HepG2 (cell line): ENCODE measurements around the gene CES2. TPM values are rescaled to one million over a fixed set of nuclear protein-coding genes. Genes with fewer than 3 reads are reported as not detected.

ENCODE experiments used
- polyA plus RNA-seq, 8 experiments: library from polyadenylated mRNA; depleted of rRNA in 3 of 8; stranded (reverse) in 7 of 8; unstranded in 1 of 8; fragments of >200 nt; fragmentation: Illumina TruSeq in 4 of 8; extraction: Trizol in 4 of 8; gene quantifications; 2 replicates each; pipeline versions ENCODE4 v1.2.1 to v1.2.3, GENCODE V29; 2011 to 2016; ENCODE audit warnings: low read depth in 4 of 8, missing spikeins in 1 of 8, mixed read lengths in 1 of 8; ENCODE audit not compliant: insufficient read depth in 1 of 8
- total RNA-seq, 5 experiments: library from RNA; depleted of rRNA; stranded (reverse); fragments of >200 nt; fragmentation: Illumina TruSeq; extraction: Trizol; gene quantifications; 2 replicates each; pipeline ENCODE4 v1.2.3, GENCODE V29; 2016; ENCODE audit warnings: low read depth in 1 of 5
- TF ChIP-seq, protein P1 (sequence below): sonication (generic); formaldehyde crosslinking; IDR thresholded peaks from 2 replicates; pipeline ENCODE4 v1.4.0; 2020; ENCODE audit warnings: missing genetic modification reagents, borderline replicate concordance
- TF ChIP-seq, protein P2 (sequence below): sonication (generic); formaldehyde crosslinking; IDR thresholded peaks from 2 replicates; pipeline ENCODE4 v1.9.0; 2022; ENCODE audit warnings: missing genetic modification reagents, mild to moderate bottlenecking, borderline replicate concordance
- TF ChIP-seq, protein P3 (sequence below): sonication (generic); formaldehyde crosslinking; IDR thresholded peaks from one replicate; pipeline ENCODE4 v1.5.1; 2020; ENCODE audit warnings: mild to moderate bottlenecking, missing genetic modification reagents; ENCODE audit errors: not compliant biosample characterization

Gene CES2
- total and polyA plus RNA-seq, 2 of the 13 experiments (the other 11 are each of a cell fraction or from before 2014, with no cell fraction given): 50.6 to 63.8 TPM

DNA sequence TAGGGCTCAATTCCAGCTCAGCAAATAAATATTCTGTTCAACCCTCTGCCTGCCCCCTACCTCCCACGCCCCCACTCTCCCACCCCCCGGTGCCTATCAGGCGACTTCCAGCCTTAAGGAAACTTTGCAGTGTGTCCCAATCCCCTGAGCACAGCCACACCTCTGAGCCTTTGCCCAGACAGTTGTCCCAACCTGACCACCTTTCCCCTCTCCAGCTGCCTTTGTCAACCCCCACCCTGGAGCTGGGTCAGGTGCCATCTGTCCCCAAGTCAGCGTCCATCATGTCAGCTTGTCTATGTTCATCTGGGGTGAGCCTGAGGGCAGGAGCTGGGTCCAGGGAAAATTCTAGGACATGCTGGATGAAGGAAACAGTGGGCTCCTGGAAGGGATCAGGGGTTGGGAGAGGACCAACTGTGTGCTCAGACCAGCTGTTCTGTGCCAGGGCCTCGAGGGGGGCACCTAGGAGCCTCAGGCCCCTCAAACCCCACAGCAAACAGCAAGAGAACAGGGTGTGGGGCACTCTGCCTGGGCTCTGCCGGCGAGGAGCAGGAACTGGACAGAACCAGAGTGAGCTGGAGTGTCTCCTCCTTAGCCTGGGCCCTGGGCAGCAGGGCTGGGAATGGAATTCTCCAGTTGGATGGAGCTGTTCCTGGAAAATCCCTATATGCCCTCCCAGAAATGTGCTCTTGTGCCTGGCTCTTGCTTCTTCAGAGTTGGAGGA, 34.4 kb upstream of the CES2 start (continued):
- TF ChIP-seq, protein P1, sequence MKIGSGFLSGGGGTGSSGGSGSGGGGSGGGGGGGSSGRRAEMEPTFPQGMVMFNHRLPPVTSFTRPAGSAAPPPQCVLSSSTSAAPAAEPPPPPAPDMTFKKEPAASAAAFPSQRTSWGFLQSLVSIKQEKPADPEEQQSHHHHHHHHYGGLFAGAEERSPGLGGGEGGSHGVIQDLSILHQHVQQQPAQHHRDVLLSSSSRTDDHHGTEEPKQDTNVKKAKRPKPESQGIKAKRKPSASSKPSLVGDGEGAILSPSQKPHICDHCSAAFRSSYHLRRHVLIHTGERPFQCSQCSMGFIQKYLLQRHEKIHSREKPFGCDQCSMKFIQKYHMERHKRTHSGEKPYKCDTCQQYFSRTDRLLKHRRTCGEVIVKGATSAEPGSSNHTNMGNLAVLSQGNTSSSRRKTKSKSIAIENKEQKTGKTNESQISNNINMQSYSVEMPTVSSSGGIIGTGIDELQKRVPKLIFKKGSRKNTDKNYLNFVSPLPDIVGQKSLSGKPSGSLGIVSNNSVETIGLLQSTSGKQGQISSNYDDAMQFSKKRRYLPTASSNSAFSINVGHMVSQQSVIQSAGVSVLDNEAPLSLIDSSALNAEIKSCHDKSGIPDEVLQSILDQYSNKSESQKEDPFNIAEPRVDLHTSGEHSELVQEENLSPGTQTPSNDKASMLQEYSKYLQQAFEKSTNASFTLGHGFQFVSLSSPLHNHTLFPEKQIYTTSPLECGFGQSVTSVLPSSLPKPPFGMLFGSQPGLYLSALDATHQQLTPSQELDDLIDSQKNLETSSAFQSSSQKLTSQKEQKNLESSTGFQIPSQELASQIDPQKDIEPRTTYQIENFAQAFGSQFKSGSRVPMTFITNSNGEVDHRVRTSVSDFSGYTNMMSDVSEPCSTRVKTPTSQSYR (CRISPR knock-in tag): no peak
- TF ChIP-seq, protein P2, sequence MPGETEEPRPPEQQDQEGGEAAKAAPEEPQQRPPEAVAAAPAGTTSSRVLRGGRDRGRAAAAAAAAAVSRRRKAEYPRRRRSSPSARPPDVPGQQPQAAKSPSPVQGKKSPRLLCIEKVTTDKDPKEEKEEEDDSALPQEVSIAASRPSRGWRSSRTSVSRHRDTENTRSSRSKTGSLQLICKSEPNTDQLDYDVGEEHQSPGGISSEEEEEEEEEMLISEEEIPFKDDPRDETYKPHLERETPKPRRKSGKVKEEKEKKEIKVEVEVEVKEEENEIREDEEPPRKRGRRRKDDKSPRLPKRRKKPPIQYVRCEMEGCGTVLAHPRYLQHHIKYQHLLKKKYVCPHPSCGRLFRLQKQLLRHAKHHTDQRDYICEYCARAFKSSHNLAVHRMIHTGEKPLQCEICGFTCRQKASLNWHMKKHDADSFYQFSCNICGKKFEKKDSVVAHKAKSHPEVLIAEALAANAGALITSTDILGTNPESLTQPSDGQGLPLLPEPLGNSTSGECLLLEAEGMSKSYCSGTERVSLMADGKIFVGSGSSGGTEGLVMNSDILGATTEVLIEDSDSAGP: 0 out of 2 replicates have a peak, but pooled peaks have one; percentile 25
- TF ChIP-seq, protein P3, sequence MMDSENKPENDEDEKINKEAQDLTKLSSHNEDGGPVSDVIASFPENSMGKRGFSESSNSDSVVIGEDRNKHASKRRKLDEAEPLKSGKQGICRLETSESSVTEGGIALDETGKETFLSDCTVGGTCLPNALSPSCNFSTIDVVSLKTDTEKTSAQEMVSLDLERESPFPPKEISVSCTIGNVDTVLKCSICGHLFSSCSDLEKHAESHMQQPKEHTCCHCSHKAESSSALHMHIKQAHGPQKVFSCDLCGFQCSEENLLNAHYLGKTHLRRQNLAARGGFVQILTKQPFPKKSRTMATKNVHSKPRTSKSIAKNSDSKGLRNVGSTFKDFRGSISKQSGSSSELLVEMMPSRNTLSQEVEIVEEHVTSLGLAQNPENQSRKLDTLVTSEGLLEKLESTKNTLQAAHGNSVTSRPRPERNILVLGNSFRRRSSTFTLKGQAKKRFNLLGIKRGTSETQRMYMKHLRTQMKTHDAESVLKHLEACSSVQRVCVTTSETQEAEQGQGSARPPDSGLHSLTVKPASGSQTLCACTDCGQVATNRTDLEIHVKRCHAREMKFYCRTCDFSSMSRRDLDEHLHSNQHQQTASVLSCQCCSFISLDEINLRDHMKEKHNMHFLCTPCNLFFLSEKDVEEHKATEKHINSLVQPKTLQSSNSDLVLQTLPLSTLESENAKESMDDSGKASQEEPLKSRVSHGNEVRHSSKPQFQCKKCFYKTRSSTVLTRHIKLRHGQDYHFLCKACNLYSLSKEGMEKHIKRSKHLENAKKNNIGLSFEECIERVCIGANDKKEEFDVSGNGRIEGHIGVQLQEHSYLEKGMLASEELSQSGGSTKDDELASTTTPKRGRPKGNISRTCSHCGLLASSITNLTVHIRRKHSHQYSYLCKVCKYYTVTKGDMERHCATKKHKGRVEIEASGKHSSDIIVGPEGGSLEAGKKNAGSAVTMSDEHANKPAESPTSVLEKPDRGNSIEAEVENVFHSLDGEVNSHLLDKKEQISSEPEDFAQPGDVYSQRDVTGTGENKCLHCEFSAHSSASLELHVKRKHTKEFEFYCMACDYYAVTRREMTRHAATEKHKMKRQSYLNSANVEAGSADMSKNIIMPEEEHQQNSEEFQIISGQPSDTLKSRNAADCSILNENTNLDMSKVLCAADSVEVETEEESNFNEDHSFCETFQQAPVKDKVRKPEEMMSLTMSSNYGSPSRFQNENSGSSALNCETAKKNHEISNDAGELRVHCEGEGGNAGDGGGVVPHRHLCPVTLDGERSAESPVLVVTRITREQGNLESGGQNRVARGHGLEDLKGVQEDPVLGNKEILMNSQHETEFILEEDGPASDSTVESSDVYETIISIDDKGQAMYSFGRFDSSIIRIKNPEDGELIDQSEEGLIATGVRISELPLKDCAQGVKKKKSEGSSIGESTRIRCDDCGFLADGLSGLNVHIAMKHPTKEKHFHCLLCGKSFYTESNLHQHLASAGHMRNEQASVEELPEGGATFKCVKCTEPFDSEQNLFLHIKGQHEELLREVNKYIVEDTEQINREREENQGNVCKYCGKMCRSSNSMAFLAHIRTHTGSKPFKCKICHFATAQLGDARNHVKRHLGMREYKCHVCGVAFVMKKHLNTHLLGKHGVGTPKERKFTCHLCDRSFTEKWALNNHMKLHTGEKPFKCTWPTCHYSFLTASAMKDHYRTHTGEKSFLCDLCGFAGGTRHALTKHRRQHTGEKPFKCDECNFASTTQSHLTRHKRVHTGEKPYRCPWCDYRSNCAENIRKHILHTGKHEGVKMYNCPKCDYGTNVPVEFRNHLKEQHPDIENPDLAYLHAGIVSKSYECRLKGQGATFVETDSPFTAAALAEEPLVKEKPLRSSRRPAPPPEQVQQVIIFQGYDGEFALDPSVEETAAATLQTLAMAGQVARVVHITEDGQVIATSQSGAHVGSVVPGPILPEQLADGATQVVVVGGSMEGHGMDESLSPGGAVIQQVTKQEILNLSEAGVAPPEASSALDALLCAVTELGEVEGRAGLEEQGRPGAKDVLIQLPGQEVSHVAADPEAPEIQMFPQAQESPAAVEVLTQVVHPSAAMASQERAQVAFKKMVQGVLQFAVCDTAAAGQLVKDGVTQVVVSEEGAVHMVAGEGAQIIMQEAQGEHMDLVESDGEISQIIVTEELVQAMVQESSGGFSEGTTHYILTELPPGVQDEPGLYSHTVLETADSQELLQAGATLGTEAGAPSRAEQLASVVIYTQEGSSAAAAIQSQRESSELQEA: peak; percentile 61
